HepG2 (cell line): ENCODE measurements around the gene ADCY5. TPM values are rescaled to one million over a fixed set of nuclear protein-coding genes. Genes with fewer than 3 reads are reported as not detected.

ENCODE experiments used
- ATAC-seq: fragments of 200-7000 bp; cut with Tn5 transposase; 3 replicates; pipeline ENCODE4 v1.9.1; 2020; ENCODE audit warnings: mild to moderate bottlenecking, moderate library complexity
- BruUV-seq: library from RNA; stranded (reverse); fragments of 400-500 nt; replicated peaks from 2 replicates; lab custom pipeline; 2021; lab: Mats Ljungman, UMichigan
- CTCF ChIA-PET: fragments of 300-600 bp; formaldehyde crosslinking; extraction: SDS; loops from one replicate; lab custom pipeline; 2021; ENCODE audit warnings: low total read pairs, inconsistent platforms, low intra/inter-chr PET ratio; lab: Yijun Ruan, JAX
- POLR2A ChIA-PET: fragments of 350-600 bp; sonication (Branson Sonifier 250); formaldehyde crosslinking; loops from one replicate; lab custom pipeline; 2020; ENCODE audit warnings: antibody characterized with exemption, inconsistent platforms; lab: Yijun Ruan, JAX
- DNase-seq: peaks from one replicate; pipeline ENCODE4 v3.0.0-alpha.2; 2015; ENCODE audit warnings: low spot score
- FAIRE-seq: peaks from 3 replicates; lab custom pipeline; 2011; peaks lifted over from hg19 to GRCh38; lab: Jason Lieb, UNC
- H2AFZ ChIP-seq: one replicate; pipeline ENCODE4 v1.6.1; 2011; ENCODE audit warnings: low read length, inconsistent platforms
- H3K27ac ChIP-seq: fragments of 300-600 bp; 3 replicates; pipeline ENCODE4 v1.8.0; 2011; ENCODE audit warnings: mixed run types, mild to moderate bottlenecking, mixed read lengths, low read length, inconsistent platforms; ENCODE audit not compliant: insufficient read depth; ENCODE audit errors: extremely low read length
- H3K27me3 ChIP-seq, 2 experiments: fragments of 200-600 bp in 1 of 2; 2 replicates in 1 of 2; 3 replicates in 1 of 2; pipeline versions ENCODE4 v1.6.0 to v1.8.0; 2011; ENCODE audit warnings: low read length in 2 of 2, mild to moderate bottlenecking in 2 of 2, moderate library complexity in 2 of 2, inconsistent platforms in 1 of 2; ENCODE audit not compliant: insufficient read depth in 2 of 2, control insufficient read depth in 1 of 2
- H3K36me3 ChIP-seq, 2 experiments: fragments of 200-600 bp in 1 of 2; replicated peaks in 1 of 2; 2 replicates in 1 of 2; 3 replicates in 1 of 2; pipeline versions ENCODE4 v1.5.1 to v1.8.0; 2011; ENCODE audit warnings: low read length in 2 of 2, inconsistent platforms in 1 of 2; ENCODE audit not compliant: insufficient read depth in 2 of 2, control insufficient read depth in 1 of 2
- H3K4me1 ChIP-seq: 2 replicates; pipeline ENCODE4 v1.5.1; 2012; ENCODE audit warnings: low read length, inconsistent platforms; ENCODE audit not compliant: insufficient read depth
- H3K4me2 ChIP-seq: 2 replicates; pipeline ENCODE4 v1.6.0; 2011; ENCODE audit warnings: low read depth, low read length, inconsistent platforms
- H3K4me3 ChIP-seq, 3 experiments: fragments of 200-600 bp in 1 of 3; sonication (generic), shearing (Covaris generic) in 1 of 3; replicated peaks in 1 of 3; 2 replicates each; pipeline ENCODE4 v1.5.1; 2011 to 2016; ENCODE audit warnings: low read length in 3 of 3, inconsistent platforms in 2 of 3, low read depth in 2 of 3, mild to moderate bottlenecking in 2 of 3, control low read depth in 1 of 3, mixed read lengths in 1 of 3; ENCODE audit not compliant: insufficient read depth in 1 of 3
- H3K79me2 ChIP-seq: one replicate; pipeline ENCODE4 v1.6.1; 2011; ENCODE audit warnings: low read length, inconsistent platforms; ENCODE audit not compliant: insufficient read depth
- H3K9ac ChIP-seq: 2 replicates; pipeline ENCODE4 v1.6.0; 2011; ENCODE audit warnings: mild to moderate bottlenecking, low read depth, low read length, inconsistent platforms; ENCODE audit not compliant: insufficient read depth
- H3K9me3 ChIP-seq: 2 replicates; pipeline ENCODE4 v1.5.1; 2012; ENCODE audit warnings: mild to moderate bottlenecking, low read length
- H4K20me1 ChIP-seq: 2 replicates; pipeline ENCODE4 v1.6.0; 2011; ENCODE audit warnings: inconsistent platforms, mild to moderate bottlenecking, low read length, moderate library complexity; ENCODE audit not compliant: insufficient read depth
- NONO ChIP-seq, 2 experiments: fragments of 450-650 bp in 1 of 2; sonication (generic) in 1 of 2; formaldehyde crosslinking in 1 of 2; IDR thresholded peaks in 1 of 2; conservative IDR thresholded peaks in 1 of 2; 2 replicates each; pipeline versions ENCODE4 v1.6.1 to v1.8.0; 2017 to 2022; ENCODE audit warnings: mild to moderate bottlenecking in 1 of 2, missing genetic modification reagents in 1 of 2, moderate library complexity in 1 of 2
- U2AF2 ChIP-seq: fragments of 200-400 bp; formaldehyde crosslinking; IDR thresholded peaks from 2 replicates; pipeline ENCODE4 v1.6.1; 2017; ENCODE audit warnings: low read depth, mild to moderate bottlenecking, low read length
- ZMAT5 ChIP-seq: sonication (generic); formaldehyde crosslinking; IDR thresholded peaks from 2 replicates; pipeline ENCODE4 v1.5.0; 2020; ENCODE audit warnings: mild to moderate bottlenecking, low read depth, missing genetic modification reagents, borderline replicate concordance
- ZNF282 ChIP-seq: fragments of 450-650 bp; IDR thresholded peaks from 2 replicates; pipeline ENCODE4 v1.6.1; 2018; ENCODE audit not compliant: partially characterized antibody
- ZNF318 ChIP-seq: sonication (generic); formaldehyde crosslinking; IDR thresholded peaks from 2 replicates; pipeline ENCODE4 v1.4.0; 2020; ENCODE audit warnings: mild to moderate bottlenecking, missing genetic modification reagents
- WGBS: methylation state at CpG from one replicate; pipeline ENCODE4 v1.1.6; 2017; ENCODE audit warnings: low lambda C conversion rate; 5-methylcytosine and 5-hydroxymethylcytosine counted together
- in situ Hi-C: cut with HindIII; loops from 2 replicates; pipeline ENCODE4 v1.10.0; 2017; ENCODE audit warnings: low pct_unique_long_range_greater_than_20kb; ENCODE audit not compliant: extremely low pct_ligation_motif_present
- intact Hi-C: fragments of 100-400 bp; cut with micrococcal nuclease; formaldehyde crosslinking; loops from one replicate; pipeline ENCODE4 v1.10.0; 2022; ENCODE audit not compliant: unreplicated experiment
- polyA plus RNA-seq, 8 experiments: library from polyadenylated mRNA; depleted of rRNA in 3 of 8; stranded (reverse) in 7 of 8; unstranded in 1 of 8; fragments of >200 nt; fragmentation: Illumina TruSeq in 4 of 8; extraction: Trizol in 4 of 8; gene quantifications; 2 replicates each; pipeline versions ENCODE4 v1.2.1 to v1.2.3, GENCODE V29; 2011 to 2016; ENCODE audit warnings: low read depth in 4 of 8, missing spikeins in 1 of 8, mixed read lengths in 1 of 8; ENCODE audit not compliant: insufficient read depth in 1 of 8
- total RNA-seq, 5 experiments: library from RNA; depleted of rRNA; stranded (reverse); fragments of >200 nt; fragmentation: Illumina TruSeq; extraction: Trizol; gene quantifications; 2 replicates each; pipeline ENCODE4 v1.2.3, GENCODE V29; 2016; ENCODE audit warnings: low read depth in 1 of 5

Gene ADCY5
- total and polyA plus RNA-seq, 2 of the 13 experiments (the other 11 are each of a cell fraction or from before 2014, with no cell fraction given), result not detected

- no peak overlapping the region for H3K27ac ChIP-seq
- no peak for FAIRE-seq
- H3K79me2 ChIP-seq, result no peaks in the 10 kb centered on the region
- peaks cover 10% of the 10 kb centered on the region for H3K4me1 ChIP-seq
- intact Hi-C loops, result no loop called here
- H4K20me1 ChIP-seq, result no peaks in the 10 kb centered on the region
- ChIA-PET POLR2A (no interaction called here), CTCF (no interaction called here)
- 0% methylated on average over 2 of the region's 2 CpGs for WGBS
- no peak overlapping the region for H3K4me3 ChIP-seq
- no peak overlapping the region for H3K9ac ChIP-seq
- no peak for ATAC-seq
- TF ChIP-seq ZNF318 (CRISPR knock-in tag), result no peak
- no peak for TF ChIP-seq U2AF2
- TF ChIP-seq NONO (IDR thresholded peaks at IDR 0.05), result no peak
- TF ChIP-seq NONO (CRISPR knock-in tag; conservative IDR thresholded peaks at IDR 0.05), result no peak
- TF ChIP-seq ZMAT5 (CRISPR knock-in tag), result no peak
- TF ChIP-seq ZNF282, result no peak
- peaks cover 0 to 39% of the 10 kb centered on the region in 2 experiments; a peak in 4 of 5 replicates for H3K27me3 ChIP-seq
- H3K36me3 ChIP-seq, result no peaks in the 10 kb centered on the region
- BruUV-seq, result no TSS peak
- no peak overlapping the region for H3K4me2 ChIP-seq
- no peak overlapping the region for H2AFZ ChIP-seq
- in situ Hi-C loops, result no loop called here
- no peaks in the 10 kb centered on the region for H3K9me3 ChIP-seq
- DNase-seq, result no peak
Measured at GRCh38 chr3:123445702-123446101, 3.2 kb downstream of the ADCY5 start.
